SK-N-MC (cell line): Measurements from ENCODE around the gene NOXA1.

Experiments
- EZH2 ChIP-seq: fragments of 200-600 bp; sonication (generic); IDR thresholded peaks from one replicate; pipeline ENCODE4 v1.6.1; 2017; ENCODE audit warnings: antibody characterized with exemption
- POLR2AphosphoS5 ChIP-seq: IDR thresholded peaks from 2 replicates; pipeline ENCODE4 v1.6.1; 2012; ENCODE audit warnings: mild to moderate bottlenecking, low read depth, low read length, borderline replicate concordance

- TF ChIP-seq EZH2 (no peak), POLR2AphosphoS5 (no peak)
Observed at GRCh38 chr9:137379761-137380161, 43.4 kb upstream of the NOXA1 start.
